ENCODE results near the gene UROC1. TPM values are rescaled to one million over a fixed set of nuclear protein-coding genes. Genes with fewer than 3 reads are reported as not detected.

Gene UROC1
- total RNA-seq, 1 donor from 2014 or later = not detected

- Mint-ChIP-seq H3K4me3 (ENCODE audit: low read depth) (no peak overlapping the region), H3K36me3 (ENCODE audit: low read depth) (peaks cover 10% of the 10 kb centered on the region), H3K27me3 (ENCODE audit: low read depth) (no peaks in the 10 kb centered on the region), H3K9me3 (no peaks in the 10 kb centered on the region), H3K27ac (no peak overlapping the region), H3K4me1 (ENCODE audit: low read depth) (peaks cover 2% of the 10 kb centered on the region)
- intact Hi-C loops (cut with micrococcal nuclease) = no loop called here
- DNase-seq (ENCODE audit: low spot score) = no peak
Measured at GRCh38 chr3:126446301-126446700, 71.3 kb downstream of the UROC1 start.

- Mint-ChIP-seq H3K4me3 (ENCODE audit: low read depth) (no peak overlapping the region), H3K9me3 (no peaks in the 10 kb centered on the region), H3K27me3 (ENCODE audit: low read depth) (no peaks in the 10 kb centered on the region), H3K27ac (no peak overlapping the region), H3K36me3 (ENCODE audit: low read depth) (peaks cover 3% of the 10 kb centered on the region), H3K4me1 (ENCODE audit: low read depth) (peaks cover 2% of the 10 kb centered on the region)
- no peak for DNase-seq (ENCODE audit: low spot score)
- intact Hi-C loops (cut with micrococcal nuclease) = no loop called here
Measured at GRCh38 chr3:126445506-126445905, 72.1 kb downstream of the UROC1 start.

- Mint-ChIP-seq H3K27me3 (ENCODE audit: low read depth) (no peaks in the 10 kb centered on the region), H3K4me1 (ENCODE audit: low read depth) (peaks cover 2% of the 10 kb centered on the region), H3K9me3 (no peaks in the 10 kb centered on the region), H3K4me3 (ENCODE audit: low read depth) (no peak overlapping the region), H3K36me3 (ENCODE audit: low read depth) (peaks cover 3% of the 10 kb centered on the region), H3K27ac (no peak overlapping the region)
- intact Hi-C loops (cut with micrococcal nuclease) = no loop called here
- DNase-seq (ENCODE audit: low spot score) = no peak
Measured at GRCh38 chr3:126442856-126443242, 74.7 kb downstream of the UROC1 start.

- Mint-ChIP-seq H3K4me1 (ENCODE audit: low read depth) (peaks cover 2% of the 10 kb centered on the region), H3K27me3 (ENCODE audit: low read depth) (no peaks in the 10 kb centered on the region), H3K36me3 (ENCODE audit: low read depth) (peaks cover 9% of the 10 kb centered on the region)
Measured at GRCh38 chr3:126442094-126442855, 75.3 kb downstream of the UROC1 start.

GRCh38 chr3:126441256-126441880, 76.2 kb downstream of the UROC1 start:
- no peak overlapping the region for H3K27ac Mint-ChIP-seq
- no peak overlapping the region for H3K4me3 Mint-ChIP-seq (ENCODE audit: low read depth)
- no peak for DNase-seq (ENCODE audit: low spot score)
- H3K27me3 Mint-ChIP-seq (ENCODE audit: low read depth) = no peaks in the 10 kb centered on the region
- intact Hi-C loops (cut with micrococcal nuclease) = no loop called here
- H3K9me3 Mint-ChIP-seq = no peaks in the 10 kb centered on the region
- peaks cover 9% of the 10 kb centered on the region for H3K36me3 Mint-ChIP-seq (ENCODE audit: low read depth)
- H3K4me1 Mint-ChIP-seq (ENCODE audit: low read depth) = no peaks in the 10 kb centered on the region

More at GRCh38 chr3:126442094-126442855, 75.3 kb downstream of the UROC1 start:
- DNase-seq (ENCODE audit: low spot score) = no peak
- intact Hi-C loops (cut with micrococcal nuclease) = no loop called here
- Mint-ChIP-seq H3K4me3 (ENCODE audit: low read depth) (no peak overlapping the region), H3K9me3 (no peaks in the 10 kb centered on the region), H3K27ac (no peak overlapping the region)

- intact Hi-C loops (cut with micrococcal nuclease) = no loop called here
- H3K4me3 Mint-ChIP-seq (ENCODE audit: low read depth) = no peak overlapping the region
- no peaks in the 10 kb centered on the region for H3K27me3 Mint-ChIP-seq (ENCODE audit: low read depth)
- no peak overlapping the region for H3K27ac Mint-ChIP-seq
- DNase-seq (ENCODE audit: low spot score) = no peak
- peaks cover 9% of the 10 kb centered on the region for H3K36me3 Mint-ChIP-seq (ENCODE audit: low read depth)
- no peaks in the 10 kb centered on the region for H3K4me1 Mint-ChIP-seq (ENCODE audit: low read depth)
- no peaks in the 10 kb centered on the region for H3K9me3 Mint-ChIP-seq
Measured at GRCh38 chr3:126440709-126440995, 76.9 kb downstream of the UROC1 start.

- no peak overlapping the region for H3K4me3 Mint-ChIP-seq (ENCODE audit: low read depth)
- intact Hi-C loops (cut with micrococcal nuclease) = no loop called here
- no peaks in the 10 kb centered on the region for H3K27me3 Mint-ChIP-seq (ENCODE audit: low read depth)
- H3K36me3 Mint-ChIP-seq (ENCODE audit: low read depth) = peaks cover 9% of the 10 kb centered on the region
- DNase-seq (ENCODE audit: low spot score) = no peak
- H3K4me1 Mint-ChIP-seq (ENCODE audit: low read depth) = no peaks in the 10 kb centered on the region
- H3K27ac Mint-ChIP-seq = no peak overlapping the region
- H3K9me3 Mint-ChIP-seq = no peaks in the 10 kb centered on the region
Measured at GRCh38 chr3:126439968-126440708, 77.4 kb downstream of the UROC1 start.

- intact Hi-C loops (cut with micrococcal nuclease) = no loop called here
- Mint-ChIP-seq H3K27ac (no peak overlapping the region), H3K9me3 (no peaks in the 10 kb centered on the region), H3K4me1 (ENCODE audit: low read depth) (no peaks in the 10 kb centered on the region), H3K36me3 (ENCODE audit: low read depth) (peaks cover 9% of the 10 kb centered on the region), H3K4me3 (ENCODE audit: low read depth) (no peak overlapping the region), H3K27me3 (ENCODE audit: low read depth) (no peaks in the 10 kb centered on the region)
- DNase-seq (ENCODE audit: low spot score) = no peak
Measured at GRCh38 chr3:126439346-126439967, 78.1 kb downstream of the UROC1 start.

- Mint-ChIP-seq H3K4me3 (ENCODE audit: low read depth) (no peak overlapping the region), H3K27me3 (ENCODE audit: low read depth) (no peaks in the 10 kb centered on the region), H3K9me3 (no peaks in the 10 kb centered on the region), H3K27ac (no peak overlapping the region), H3K36me3 (ENCODE audit: low read depth) (peaks cover 9% of the 10 kb centered on the region), H3K4me1 (ENCODE audit: low read depth) (no peaks in the 10 kb centered on the region)
- intact Hi-C loops (cut with micrococcal nuclease) = no loop called here
- no peak for DNase-seq (ENCODE audit: low spot score)
Measured at GRCh38 chr3:126438746-126439145, 78.8 kb downstream of the UROC1 start.

GRCh38 chr3:126438186-126438585, 79.4 kb downstream of the UROC1 start:
- H3K27ac Mint-ChIP-seq = no peak overlapping the region
- H3K4me3 Mint-ChIP-seq (ENCODE audit: low read depth) = no peak overlapping the region

GRCh38 chr3:126436826-126437717, 80.5 kb downstream of the UROC1 start:
- DNase-seq (ENCODE audit: low spot score) = no peak
- H3K4me1 Mint-ChIP-seq (ENCODE audit: low read depth) = no peaks in the 10 kb centered on the region
- H3K36me3 Mint-ChIP-seq (ENCODE audit: low read depth) = peaks cover 9% of the 10 kb centered on the region
- H3K27me3 Mint-ChIP-seq (ENCODE audit: low read depth) = no peaks in the 10 kb centered on the region
- intact Hi-C loops (cut with micrococcal nuclease) = no loop called here
- H3K4me3 Mint-ChIP-seq (ENCODE audit: low read depth) = no peak overlapping the region
- no peak overlapping the region for H3K27ac Mint-ChIP-seq
- no peaks in the 10 kb centered on the region for H3K9me3 Mint-ChIP-seq

More at GRCh38 chr3:126438186-126438585, 79.4 kb downstream of the UROC1 start:
- Mint-ChIP-seq H3K36me3 (ENCODE audit: low read depth) (peaks cover 9% of the 10 kb centered on the region), H3K27me3 (ENCODE audit: low read depth) (no peaks in the 10 kb centered on the region), H3K4me1 (ENCODE audit: low read depth) (no peaks in the 10 kb centered on the region), H3K9me3 (no peaks in the 10 kb centered on the region)
- no peak for DNase-seq (ENCODE audit: low spot score)
- intact Hi-C loops (cut with micrococcal nuclease) = no loop called here
